ENCODE results near the gene CLCN3.
A peak's percentile ranks its signal among the peaks of the same experiment; 100 is the strongest.
"Not testable (repeated sequence)": the region's sequence is repeated elsewhere in the genome, so short reads cannot be mapped to it uniquely, and the experiment has no call there.

The CLCN3 gene

GRCh38 chr4:169720529-169720928 is 100.2 kb downstream of the CLCN3 start:
- DNase-seq = no peak

GRCh38 chr4:169723207-169723965 is 103.0 kb downstream of the CLCN3 start:
- DNase-seq = no peak

- no peak for DNase-seq
Measured at GRCh38 chr4:169724260-169724659, 103.9 kb downstream of the CLCN3 start.

- no peak for DNase-seq
Measured at GRCh38 chr4:169727616-169728015, 107.2 kb downstream of the CLCN3 start.

- DNase-seq = no peak
Measured at GRCh38 chr4:169730564-169730963, 110.2 kb downstream of the CLCN3 start.

- not testable (repeated sequence) for DNase-seq
Measured at GRCh38 chr4:169738604-169739003, 118.2 kb downstream of the CLCN3 start.

GRCh38 chr4:169741569-169741968 is 121.2 kb downstream of the CLCN3 start:
- no peak for DNase-seq

GRCh38 chr4:169744601-169745000 is 124.2 kb downstream of the CLCN3 start:
- DNase-seq = no peak

- DNase-seq = no peak
Measured at GRCh38 chr4:169745291-169745690, 124.9 kb downstream of the CLCN3 start.

GRCh38 chr4:169756971-169757574 is 136.7 kb downstream of the CLCN3 start:
- no peak for DNase-seq

- DNase-seq = peak; percentile 77
Measured at GRCh38 chr4:169757575-169758184, 137.3 kb downstream of the CLCN3 start, which contains the start of gene HPF1. Gene HPF1, minus strand, starts transcription at chr4:169757944. Its CDS starts 67 bp downstream, at chr4:169757877.

- no peak for DNase-seq
Measured at GRCh38 chr4:169758401-169758962, 138.1 kb downstream of the CLCN3 start.

- DNase-seq = no peak
Measured at GRCh38 chr4:169761846-169762245, 141.5 kb downstream of the CLCN3 start.

GRCh38 chr4:169765835-169766234 is 145.5 kb downstream of the CLCN3 start:
- no peak for DNase-seq

GRCh38 chr4:169766741-169767140 is 146.4 kb downstream of the CLCN3 start:
- DNase-seq = no peak

GRCh38 chr4:169768385-169768784 is 148.0 kb downstream of the CLCN3 start:
- DNase-seq = no peak

- no peak for DNase-seq
Measured at GRCh38 chr4:169770416-169770815, 150.0 kb downstream of the CLCN3 start.

- DNase-seq = not testable (repeated sequence)
Measured at GRCh38 chr4:169771556-169772080, 151.2 kb downstream of the CLCN3 start.

All from NCI-H510A treated with DMSO at 0.1 percent for 48 hours (cell line).